Measurements from ENCODE around the gene SLC43A1. TPM values are rescaled to one million over a fixed set of nuclear protein-coding genes. Genes with fewer than 3 reads are reported as not detected.
A peak's percentile ranks its signal among the peaks of the same experiment; 100 is the strongest.

SLC43A1 gene
- total and polyA plus RNA-seq, 2 of the 4 experiments (the other 2 are of a cell fraction) = 10.0 to 17.0 TPM

DNA sequence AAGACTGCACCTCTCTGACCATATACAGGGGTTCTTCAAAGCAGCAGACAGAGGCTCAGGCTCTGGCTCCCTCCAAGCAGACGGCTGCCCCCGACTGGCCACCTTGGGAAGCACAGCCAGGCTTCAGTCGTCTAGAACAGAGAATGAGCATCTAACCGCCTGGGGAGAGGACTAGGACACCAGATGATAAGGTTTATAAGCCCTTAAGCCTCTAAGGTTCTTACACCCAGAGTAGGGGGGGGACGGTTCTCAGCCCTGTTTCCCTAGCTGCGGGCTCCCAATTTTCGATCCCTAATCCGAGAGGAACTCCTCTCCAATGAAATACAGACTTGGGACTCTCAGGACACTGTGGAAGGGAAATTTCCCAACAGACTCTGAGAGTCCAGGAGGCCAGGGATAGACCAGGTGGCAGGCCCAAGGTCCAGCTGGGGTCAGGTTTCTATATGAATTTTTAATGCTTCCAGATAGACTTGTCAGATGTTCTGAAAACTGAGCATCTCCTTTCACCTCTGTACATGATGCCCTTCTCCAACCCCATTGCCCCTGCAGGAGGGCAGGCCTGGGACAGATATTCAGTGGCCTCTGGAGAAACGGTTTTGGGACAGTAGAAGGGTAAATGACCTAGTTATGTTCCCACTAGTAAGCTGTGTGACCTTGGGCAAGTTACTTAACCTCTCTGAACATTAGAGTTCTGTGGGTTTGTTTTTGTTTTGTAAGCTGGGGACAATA, 34.9 kb downstream of the SLC43A1 start:
- Histone ChIP-seq H2AK5ac (ENCODE audit: low read depth, low read length) (no peak overlapping the region), H4K5ac (ENCODE audit: low read depth, low read length) (no peak overlapping the region), H3K4ac (ENCODE audit: low read depth, low read length) (no peak overlapping the region), H3K27me3 (ENCODE audit: control insufficient read depth, insufficient read depth, low read length) (peaks cover 49% of the 10 kb centered on the region), H3K9ac (ENCODE audit: low read depth, low read length) (no peak overlapping the region), H3K4me2 (ENCODE audit: low read depth, low read length) (no peak overlapping the region), H3K9me3 (ENCODE audit: control insufficient read depth, insufficient read depth, low read length) (no peaks in the 10 kb centered on the region), H3K18ac (ENCODE audit: low read depth, low read length) (no peak overlapping the region), H4K91ac (ENCODE audit: insufficient read depth, low read depth, low read length) (no peak overlapping the region), H3K27ac (ENCODE audit: insufficient read depth, low read length) (no peak overlapping the region), H3K79me1 (ENCODE audit: low read depth in 1 of 2, low read length in 2 of 2) (no peaks in the 10 kb centered on the region), H2AFZ (replicated peaks; ENCODE audit: low read length, poor library complexity) (no peak overlapping the region), H4K20me1 (ENCODE audit: insufficient read depth, low read length) (no peaks in the 10 kb centered on the region; the same call in 1 of the 2 replicates), H3K4me1 (ENCODE audit: control insufficient read depth, insufficient read depth, low read length) (no peaks in the 10 kb centered on the region), H3K9me1 (ENCODE audit: insufficient read depth, low read length) (no peaks in the 10 kb centered on the region), H2BK5ac (ENCODE audit: low read depth, low read length, poor library complexity, severe bottlenecking) (no peak overlapping the region), H4K8ac (ENCODE audit: low read depth in 2 of 2, low read length in 2 of 2) (no peak overlapping the region), H3K23ac (ENCODE audit: low read depth, low read length) (no peak overlapping the region), H2AK9ac (replicated peaks; ENCODE audit: low read depth, low read length, poor library complexity) (no peak overlapping the region), H3K4me3 (ENCODE audit: insufficient read depth, low read depth, low read length) (no peak overlapping the region), H3K36me3 (ENCODE audit: control insufficient read depth, insufficient read depth, low read length) (peaks cover 11% of the 10 kb centered on the region; the same call in 1 of the 2 replicates), H3K14ac (replicated peaks; ENCODE audit: low read depth, low read length) (no peak overlapping the region), H3K56ac (ENCODE audit: extremely low read depth, insufficient read depth, low read length) (no peak overlapping the region), H2BK120ac (ENCODE audit: low read depth, low read length) (no peak overlapping the region), H2BK20ac (ENCODE audit: low read depth, low read length) (no peak overlapping the region), H2BK15ac (ENCODE audit: low read depth, low read length) (no peak overlapping the region)
- ChIA-PET POLR2A (ENCODE audit: unreplicated experiment) (no interaction called here), CTCF (interaction anchor here (1.0 to 1.3 kb wide), 2 partner anchors 20 to 46 kb away, joined by 4 read pairs; partner anchors contain the start of gene RTN4RL2)
- TF ChIP-seq RFX5 (IDR thresholded peaks at IDR 0.05; ENCODE audit: low read depth, low read length) = no peak
- peak; percentile 37; the same call in 1 of the 2 replicates for TF ChIP-seq SMC3 (IDR thresholded peaks at IDR 0.05; ENCODE audit: low read depth, low read length)
- no peak for TF ChIP-seq POLR2A (IDR thresholded peaks at IDR 0.05; ENCODE audit: low read depth, low read length)
- TF ChIP-seq NFE2L2 (IDR thresholded peaks at IDR 0.05; ENCODE audit: low read depth, low read length) = no peak
- TF ChIP-seq, protein P1, sequence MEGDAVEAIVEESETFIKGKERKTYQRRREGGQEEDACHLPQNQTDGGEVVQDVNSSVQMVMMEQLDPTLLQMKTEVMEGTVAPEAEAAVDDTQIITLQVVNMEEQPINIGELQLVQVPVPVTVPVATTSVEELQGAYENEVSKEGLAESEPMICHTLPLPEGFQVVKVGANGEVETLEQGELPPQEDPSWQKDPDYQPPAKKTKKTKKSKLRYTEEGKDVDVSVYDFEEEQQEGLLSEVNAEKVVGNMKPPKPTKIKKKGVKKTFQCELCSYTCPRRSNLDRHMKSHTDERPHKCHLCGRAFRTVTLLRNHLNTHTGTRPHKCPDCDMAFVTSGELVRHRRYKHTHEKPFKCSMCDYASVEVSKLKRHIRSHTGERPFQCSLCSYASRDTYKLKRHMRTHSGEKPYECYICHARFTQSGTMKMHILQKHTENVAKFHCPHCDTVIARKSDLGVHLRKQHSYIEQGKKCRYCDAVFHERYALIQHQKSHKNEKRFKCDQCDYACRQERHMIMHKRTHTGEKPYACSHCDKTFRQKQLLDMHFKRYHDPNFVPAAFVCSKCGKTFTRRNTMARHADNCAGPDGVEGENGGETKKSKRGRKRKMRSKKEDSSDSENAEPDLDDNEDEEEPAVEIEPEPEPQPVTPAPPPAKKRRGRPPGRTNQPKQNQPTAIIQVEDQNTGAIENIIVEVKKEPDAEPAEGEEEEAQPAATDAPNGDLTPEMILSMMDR (conservative IDR thresholded peaks at IDR 0.05; ENCODE audit: low read depth, low read length) = peak; percentile 60
- TF ChIP-seq MAFK (IDR thresholded peaks at IDR 0.05; ENCODE audit: low read depth, low read length) = no peak
- peak; percentile 36 for TF ChIP-seq RAD21 (IDR thresholded peaks at IDR 0.05; ENCODE audit: low read length)
- TF ChIP-seq MAZ (IDR thresholded peaks at IDR 0.05; ENCODE audit: borderline replicate concordance, low read depth, low read length) = no peak
- DNase-seq = peak; percentile 25
- dilution Hi-C loops (cut with HindIII; ENCODE audit: low sequenced_read_pairs, unreplicated experiment) (no loop called here), in situ Hi-C loops (cut with MboI; ENCODE audit: low sequenced_read_pairs) (loop anchor here (25.0 kb wide), 1 partner anchor 1032 kb away; the partner anchor contains the start of gene OR5B21), intact Hi-C loops (cut with micrococcal nuclease) (loop anchor here (1.0 kb wide), 1 partner anchor 23 kb away; no protein-coding TSS in a partner anchor)
- peak; percentile 42; the same call in 1 of the 2 replicates for ATAC-seq (ENCODE audit: low read depth)
- BruUV-seq (replicated peaks) = no TSS peak
- WGBS, 2 experiments (ENCODE audit: extremely low coverage in 2 of 2, insufficient read length in 1 of 2) = no CpG with 5 or more reads among the region's 9 CpGs
